Measurements from ENCODE around the gene OR6C4.
"Not testable (repeated sequence)": the region's sequence is repeated elsewhere in the genome, so short reads cannot be mapped to it uniquely, and the experiment has no call there.

Gene OR6C4

GRCh38 chr12:55516391-55516790 lies 33.0 kb upstream of the OR6C4 start:
- H3F3A ChIP-seq (ENCODE audit: low read depth), result no peaks in the 10 kb centered on the region
- no peak overlapping the region for H3K4me2 ChIP-seq (ENCODE audit: low read depth, low read length, poor library complexity, severe bottlenecking)

DNA sequence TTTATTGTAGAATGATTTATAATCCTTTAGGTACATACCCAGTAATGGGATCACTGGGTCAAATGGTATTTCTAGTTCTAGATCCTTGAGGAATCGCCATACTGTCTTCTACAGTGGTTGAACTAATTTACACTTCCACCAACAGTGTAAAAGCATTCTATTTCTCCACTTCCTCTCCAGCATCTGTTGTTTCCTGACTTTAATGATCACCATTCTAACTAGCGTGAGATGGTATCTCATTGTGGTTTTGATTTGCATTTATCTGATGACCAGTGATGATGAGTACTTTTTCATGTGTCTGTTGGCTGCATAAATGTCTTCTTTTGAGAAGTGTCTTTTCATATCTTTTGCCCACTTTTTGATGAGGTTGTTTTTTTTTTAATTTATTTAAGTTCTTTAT lies 1.2 kb upstream of the OR6C4 start:
- H3K9me2 ChIP-seq (replicated peaks; ENCODE audit: low read depth, low read length); H3F3A ChIP-seq (ENCODE audit: low read depth); H2AFZ ChIP-seq (ENCODE audit: low read length); H3K27me3 ChIP-seq (ENCODE audit: insufficient read depth, low read length, poor library complexity, severe bottlenecking); H3K9ac ChIP-seq (ENCODE audit: low read depth, low read length, poor library complexity, severe bottlenecking); H4K20me1 ChIP-seq (ENCODE audit: insufficient read depth, low read length, poor library complexity, severe bottlenecking); H3K36me3 ChIP-seq (ENCODE audit: insufficient read depth, low read length); H3K79me2 ChIP-seq (ENCODE audit: insufficient read depth, low read length): not testable (repeated sequence)
- H3K9me3 ChIP-seq (ENCODE audit: insufficient read depth, low read depth, low read length), result peaks cover 18% of the 10 kb centered on the region
- H3K4me3 ChIP-seq (ENCODE audit: low read length, poor library complexity, severe bottlenecking), result peak overlapping the region; percentile 32
- peaks cover 30% of the 10 kb centered on the region for H3K4me1 ChIP-seq (ENCODE audit: insufficient read depth, low read length, poor library complexity, severe bottlenecking)
- peak overlapping the region; percentile 50 for H3K4me2 ChIP-seq (ENCODE audit: low read depth, low read length, poor library complexity, severe bottlenecking)

More at GRCh38 chr12:55516391-55516790, 33.0 kb upstream of the OR6C4 start:
- Histone ChIP-seq H3K4me1 (ENCODE audit: insufficient read depth, low read length, poor library complexity, severe bottlenecking) (no peaks in the 10 kb centered on the region), H3K9me3 (ENCODE audit: insufficient read depth, low read depth, low read length) (no peaks in the 10 kb centered on the region; the same call in 1 of the 2 replicates), H4K20me1 (ENCODE audit: insufficient read depth, low read length, poor library complexity, severe bottlenecking) (no peaks in the 10 kb centered on the region), H3K27me3 (ENCODE audit: insufficient read depth, low read length, poor library complexity, severe bottlenecking) (no peaks in the 10 kb centered on the region), H3K79me2 (ENCODE audit: insufficient read depth, low read length) (no peaks in the 10 kb centered on the region), H2AFZ (ENCODE audit: low read length) (no peak overlapping the region), H3K4me3 (ENCODE audit: low read length, poor library complexity, severe bottlenecking) (no peak overlapping the region), H3K9me2 (replicated peaks; ENCODE audit: low read depth, low read length) (no peaks in the 10 kb centered on the region), H3K36me3 (ENCODE audit: insufficient read depth, low read length) (no peaks in the 10 kb centered on the region), H3K9ac (ENCODE audit: low read depth, low read length, poor library complexity, severe bottlenecking) (no peak overlapping the region)
- TF ChIP-seq EZH2phosphoT487 (IDR thresholded peaks at IDR 0.05; ENCODE audit: borderline replicate concordance), result no peak
- no peak for TF ChIP-seq CTCF (conservative IDR thresholded peaks at IDR 0.05; ENCODE audit: low read length)

DNA sequence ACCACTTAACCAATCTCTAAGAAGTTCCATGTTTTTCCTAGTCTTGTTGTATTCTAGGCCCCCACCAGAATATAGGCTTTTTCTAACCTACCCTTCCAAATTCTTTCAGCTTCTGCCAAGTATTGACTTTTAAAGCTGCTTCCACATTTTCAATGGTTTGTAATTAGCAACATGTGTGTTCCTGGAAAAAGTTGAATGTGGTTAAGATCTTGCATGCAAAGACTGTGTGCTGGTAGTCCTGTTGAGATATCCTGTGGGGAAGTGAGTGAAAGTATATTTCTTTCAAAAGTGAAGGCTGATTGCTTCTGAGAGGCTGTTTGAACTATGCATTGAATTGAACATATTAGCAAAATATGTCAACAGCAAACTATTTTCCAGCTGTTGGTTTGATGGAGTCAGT lies 646 bp upstream of the OR6C4 start:
- no peak overlapping the region for H2AFZ ChIP-seq (ENCODE audit: low read length)
- peaks cover 5% of the 10 kb centered on the region; the same call in 1 of the 2 replicates for H3K36me3 ChIP-seq (ENCODE audit: insufficient read depth, low read length)
- H3K9me2 ChIP-seq (replicated peaks; ENCODE audit: low read depth, low read length), result no peaks in the 10 kb centered on the region
- peak overlapping the region; percentile 32 for H3K4me3 ChIP-seq (ENCODE audit: low read length, poor library complexity, severe bottlenecking)
- peak overlapping the region; percentile 50 for H3K4me2 ChIP-seq (ENCODE audit: low read depth, low read length, poor library complexity, severe bottlenecking)
- no peak overlapping the region for H3K9ac ChIP-seq (ENCODE audit: low read depth, low read length, poor library complexity, severe bottlenecking)
- H3K9me3 ChIP-seq (ENCODE audit: insufficient read depth, low read depth, low read length), result peaks cover 18% of the 10 kb centered on the region
- no peaks in the 10 kb centered on the region for H3F3A ChIP-seq (ENCODE audit: low read depth)
- TF ChIP-seq EZH2phosphoT487 (IDR thresholded peaks at IDR 0.05; ENCODE audit: borderline replicate concordance) (no peak), CTCF (conservative IDR thresholded peaks at IDR 0.05; ENCODE audit: low read length) (no peak)
- H3K4me1 ChIP-seq (ENCODE audit: insufficient read depth, low read length, poor library complexity, severe bottlenecking), result peaks cover 30% of the 10 kb centered on the region
- H3K79me2 ChIP-seq (ENCODE audit: insufficient read depth, low read length), result no peaks in the 10 kb centered on the region
- no peaks in the 10 kb centered on the region for H3K27me3 ChIP-seq (ENCODE audit: insufficient read depth, low read length, poor library complexity, severe bottlenecking)
- no peaks in the 10 kb centered on the region for H4K20me1 ChIP-seq (ENCODE audit: insufficient read depth, low read length, poor library complexity, severe bottlenecking)

GRCh38 chr12:55554296-55554695 lies 4.9 kb downstream of the OR6C4 start:
- H3K9me3 ChIP-seq (ENCODE audit: insufficient read depth, low read depth, low read length), result peaks cover 14% of the 10 kb centered on the region; the same call in 1 of the 2 replicates
- H3K9me2 ChIP-seq (replicated peaks; ENCODE audit: low read depth, low read length), result no peaks in the 10 kb centered on the region
- H4K20me1 ChIP-seq (ENCODE audit: insufficient read depth, low read length, poor library complexity, severe bottlenecking), result no peaks in the 10 kb centered on the region
- H3K4me3 ChIP-seq (ENCODE audit: low read length, poor library complexity, severe bottlenecking), result no peak overlapping the region
- no peaks in the 10 kb centered on the region for H3K27me3 ChIP-seq (ENCODE audit: insufficient read depth, low read length, poor library complexity, severe bottlenecking)
- H3K79me2 ChIP-seq (ENCODE audit: insufficient read depth, low read length), result no peaks in the 10 kb centered on the region
- peaks cover 17% of the 10 kb centered on the region for H3K4me1 ChIP-seq (ENCODE audit: insufficient read depth, low read length, poor library complexity, severe bottlenecking)
- H3K9ac ChIP-seq (ENCODE audit: low read depth, low read length, poor library complexity, severe bottlenecking), result no peak overlapping the region
- TF ChIP-seq EZH2phosphoT487 (IDR thresholded peaks at IDR 0.05; ENCODE audit: borderline replicate concordance), result no peak
- TF ChIP-seq CTCF (conservative IDR thresholded peaks at IDR 0.05; ENCODE audit: low read length), result no peak
- H2AFZ ChIP-seq (ENCODE audit: low read length), result no peak overlapping the region
- H3K36me3 ChIP-seq (ENCODE audit: insufficient read depth, low read length), result no peaks in the 10 kb centered on the region
- H3F3A ChIP-seq (ENCODE audit: low read depth), result no peaks in the 10 kb centered on the region
- H3K4me2 ChIP-seq (ENCODE audit: low read depth, low read length, poor library complexity, severe bottlenecking), result no peak overlapping the region

GRCh38 chr12:55570060-55570459 lies 20.7 kb downstream of the OR6C4 start:
- H3K9me2 ChIP-seq (replicated peaks; ENCODE audit: low read depth, low read length); H3K36me3 ChIP-seq (ENCODE audit: insufficient read depth, low read length); H3K4me3 ChIP-seq (ENCODE audit: low read length, poor library complexity, severe bottlenecking); H3K4me1 ChIP-seq (ENCODE audit: insufficient read depth, low read length, poor library complexity, severe bottlenecking); H3K4me2 ChIP-seq (ENCODE audit: low read depth, low read length, poor library complexity, severe bottlenecking); H3K79me2 ChIP-seq (ENCODE audit: insufficient read depth, low read length); H4K20me1 ChIP-seq (ENCODE audit: insufficient read depth, low read length, poor library complexity, severe bottlenecking); H3K9ac ChIP-seq (ENCODE audit: low read depth, low read length, poor library complexity, severe bottlenecking); H3K27me3 ChIP-seq (ENCODE audit: insufficient read depth, low read length, poor library complexity, severe bottlenecking); H2AFZ ChIP-seq (ENCODE audit: low read length); H3F3A ChIP-seq (ENCODE audit: low read depth): not testable (repeated sequence)
- peaks cover 11% of the 10 kb centered on the region; the same call in 1 of the 2 replicates for H3K9me3 ChIP-seq (ENCODE audit: insufficient read depth, low read depth, low read length)
